Activated T-cell treated with anti-CD3 and anti-CD28 coated beads for 48 hours (primary cell): ENCODE measurements around the gene UVSSA.
"Not testable (repeated sequence)": the region's sequence is repeated elsewhere in the genome, so short reads cannot be mapped to it uniquely, and the experiment has no call there.

Experiments
- DNase-seq: peaks from one replicate; pipeline ENCODE4 v3.0.0-alpha.2; 2020; ENCODE audit warnings: low read depth

UVSSA gene

DNA sequence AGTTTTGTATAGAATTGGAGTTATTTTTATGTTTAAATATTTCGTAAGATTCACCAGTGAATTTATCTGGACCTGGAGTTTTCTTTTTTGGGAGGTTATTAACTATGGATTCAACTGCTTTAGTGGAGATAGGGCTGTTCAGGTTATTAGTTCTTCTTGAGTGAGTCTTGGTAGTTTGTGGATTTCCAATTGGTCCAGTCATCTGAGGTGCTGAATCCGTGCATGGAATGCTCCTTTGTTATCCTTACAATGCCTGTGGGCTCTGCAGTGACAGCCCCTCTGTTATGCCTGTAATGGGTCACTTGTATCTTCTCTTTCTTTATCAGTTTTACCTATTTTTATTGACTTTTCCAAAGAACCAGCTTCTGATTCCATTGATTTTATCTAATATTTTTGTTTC is 74.6 kb downstream of the UVSSA start:
- no peak for DNase-seq

DNA sequence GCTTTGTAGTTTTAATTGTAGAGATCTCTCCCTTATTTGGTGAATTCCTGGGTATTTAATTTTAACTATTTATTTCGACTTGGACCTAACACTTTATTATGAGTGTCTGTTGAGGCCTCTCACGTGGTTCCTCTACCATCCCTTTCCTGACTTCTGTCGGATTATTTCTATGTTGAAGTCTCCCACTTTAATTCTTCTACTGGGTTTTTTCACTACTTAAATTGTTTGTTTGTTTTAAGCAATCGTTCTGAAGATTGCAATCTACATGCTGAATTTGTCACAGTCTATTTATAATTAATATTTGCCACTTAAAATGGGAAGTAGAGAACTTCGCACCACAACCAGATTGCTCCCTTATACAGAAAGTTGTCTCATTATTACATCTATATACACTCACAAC is 80.0 kb downstream of the UVSSA start:
- DNase-seq: no peak

DNA sequence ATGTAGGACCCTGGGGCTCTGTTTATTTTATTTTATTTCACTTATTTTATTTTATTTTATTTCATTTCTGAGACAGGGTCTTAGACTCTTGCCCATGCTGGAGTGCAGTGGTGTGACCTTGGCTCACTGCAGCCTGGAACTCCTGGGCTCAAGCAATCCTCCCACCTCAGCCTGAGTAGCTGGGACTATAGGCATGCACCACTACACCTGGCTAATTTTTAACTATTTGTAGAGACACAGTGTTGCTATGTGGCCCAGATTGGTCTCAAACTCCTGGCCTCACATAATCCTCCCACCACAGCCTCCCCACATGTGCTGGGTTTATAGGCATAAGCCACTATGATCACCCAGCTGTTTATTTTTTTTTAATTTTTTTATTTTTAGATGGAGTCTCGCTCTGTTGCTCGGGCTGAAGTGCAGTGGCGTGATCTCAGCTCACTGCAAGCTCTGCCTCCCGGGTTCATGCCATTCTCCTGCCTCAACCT is 96.7 kb downstream of the UVSSA start:
- not testable (repeated sequence) for DNase-seq
